Stimulated activated CD4-positive, alpha-beta T cell treated with anti-CD3 and anti-CD28 coated beads, Interleukin-1b, Interleukin-23, amount 100 ng/mL, for 1 hour (primary cell): ENCODE results near the gene FOXF1.

ENCODE experiments used
- DNase-seq, 2 donors: peaks; one replicate each; pipeline ENCODE4 v3.0.0-alpha.2; 2020; ENCODE audit warnings: low read depth in 2 of 2

FOXF1 gene

DNA sequence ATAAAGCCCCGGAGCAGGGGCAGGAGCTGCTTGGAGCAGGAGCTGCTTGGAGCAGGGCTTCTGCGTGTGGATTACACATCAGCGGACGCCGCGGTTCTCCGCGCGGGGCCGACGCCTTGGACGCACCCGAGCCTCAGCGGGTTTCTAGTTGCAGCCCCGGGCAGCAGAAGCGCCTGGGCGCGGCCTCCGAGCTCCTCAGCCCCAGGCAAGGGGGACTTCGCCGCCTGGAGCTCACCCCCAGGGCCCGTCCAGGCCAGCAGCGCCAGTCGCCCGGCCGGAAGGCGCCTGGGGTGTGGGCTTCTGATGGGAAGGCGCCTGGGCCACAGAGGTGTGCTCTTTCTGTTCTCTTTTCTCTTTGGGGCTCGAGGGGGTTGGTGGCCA is 6.3 kb downstream of the FOXF1 start:
- DNase-seq: no peak

GRCh38 chr16:86517033-86517432 is 6.7 kb downstream of the FOXF1 start:
- DNase-seq: no peak

DNA sequence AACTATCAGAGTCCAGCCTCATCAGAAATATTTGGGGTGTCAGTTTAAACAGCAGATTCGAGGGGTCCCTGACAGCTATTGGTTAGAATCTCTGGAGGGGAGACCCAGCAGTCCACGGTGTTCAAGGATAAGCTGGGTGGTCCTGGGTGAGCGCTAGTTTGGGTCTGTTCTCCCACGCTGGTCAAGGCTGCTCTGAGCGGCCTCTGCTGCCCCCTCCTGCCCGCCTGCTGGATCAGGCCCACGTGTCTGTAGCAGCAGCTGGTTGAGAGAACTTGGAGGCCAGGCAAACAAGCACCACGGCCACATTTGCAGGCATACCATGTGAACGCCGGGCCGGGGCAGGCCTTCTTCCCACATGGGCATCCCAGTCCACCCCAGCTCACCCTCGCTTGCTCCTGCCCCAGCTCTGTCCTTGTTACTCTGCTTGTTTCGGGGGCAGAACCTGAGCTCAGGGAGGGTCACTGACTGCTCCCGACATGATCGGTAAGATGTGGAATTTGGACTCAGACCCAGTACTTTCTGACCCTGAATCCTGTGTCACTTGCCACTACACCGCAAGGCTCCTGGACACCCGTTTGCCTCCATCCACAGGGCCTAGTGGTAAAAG is 7.4 kb downstream of the FOXF1 start:
- no peak for DNase-seq

DNA sequence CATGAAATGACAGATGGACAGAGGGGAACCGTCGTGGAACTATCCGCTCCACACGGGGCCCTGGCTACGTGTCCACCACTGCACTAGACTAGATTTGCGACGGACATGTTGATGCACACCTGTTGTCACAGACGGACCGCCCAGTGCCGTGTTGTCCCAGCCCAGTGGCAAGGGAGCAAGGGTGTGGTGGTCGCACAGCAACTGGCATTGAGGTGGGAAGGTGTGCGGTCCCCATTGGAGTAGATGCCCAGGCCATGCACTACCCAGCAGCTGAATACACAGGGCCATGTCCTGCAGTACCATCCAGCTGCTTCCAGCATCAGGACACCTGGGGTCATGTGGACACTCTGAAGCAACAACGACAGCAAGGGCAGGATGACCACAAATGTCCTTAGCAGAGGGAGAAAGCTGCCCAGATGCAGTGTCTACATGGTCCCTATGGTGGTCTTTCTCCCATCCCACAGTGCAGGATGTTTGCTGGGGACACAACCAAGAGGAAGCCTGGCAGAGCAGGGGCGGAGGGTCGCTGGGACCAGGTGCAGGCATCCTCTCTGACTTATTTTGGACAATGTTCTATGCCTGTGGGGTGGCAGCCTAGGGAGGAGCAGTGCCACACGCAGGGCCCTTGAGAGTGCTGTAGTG is 8.8 kb downstream of the FOXF1 start:
- DNase-seq: no peak

DNA sequence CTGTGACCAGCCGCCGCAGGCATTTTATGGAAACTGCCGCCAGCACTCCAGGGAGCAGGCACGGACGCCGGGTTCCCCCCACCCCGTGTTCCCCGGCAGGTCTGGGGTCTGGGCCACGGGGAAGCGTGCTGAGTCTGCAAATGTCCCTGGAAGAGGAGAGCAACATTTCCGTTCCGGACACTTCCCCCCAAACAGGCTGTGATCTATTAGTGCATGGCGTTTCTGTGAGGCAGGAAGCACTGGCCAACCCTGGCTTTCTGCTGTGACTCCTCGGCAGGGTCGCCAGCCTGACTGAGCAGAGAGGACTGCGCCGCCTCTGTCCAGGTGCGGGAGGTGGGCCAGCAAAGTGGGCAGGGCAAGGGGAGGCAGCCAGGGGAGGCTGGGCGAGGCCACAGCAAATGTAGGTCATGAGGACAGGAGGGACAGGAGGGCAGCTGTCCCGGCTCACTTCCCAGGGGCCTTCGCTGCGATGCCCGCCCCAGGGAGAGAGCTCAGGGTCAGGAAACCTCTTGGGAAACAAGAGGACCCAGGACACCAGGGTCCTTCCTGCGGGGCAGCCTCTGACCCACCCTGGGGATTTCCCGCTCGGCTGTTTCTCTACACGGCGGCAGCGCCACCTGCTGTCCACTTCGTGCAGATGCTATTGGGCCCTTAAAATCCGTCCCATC is 9.5 kb downstream of the FOXF1 start:
- DNase-seq: peak; percentile 6 to 44

- DNase-seq: no peak
Observed at GRCh38 chr16:86520317-86521210, 10.2 kb downstream of the FOXF1 start.

DNA sequence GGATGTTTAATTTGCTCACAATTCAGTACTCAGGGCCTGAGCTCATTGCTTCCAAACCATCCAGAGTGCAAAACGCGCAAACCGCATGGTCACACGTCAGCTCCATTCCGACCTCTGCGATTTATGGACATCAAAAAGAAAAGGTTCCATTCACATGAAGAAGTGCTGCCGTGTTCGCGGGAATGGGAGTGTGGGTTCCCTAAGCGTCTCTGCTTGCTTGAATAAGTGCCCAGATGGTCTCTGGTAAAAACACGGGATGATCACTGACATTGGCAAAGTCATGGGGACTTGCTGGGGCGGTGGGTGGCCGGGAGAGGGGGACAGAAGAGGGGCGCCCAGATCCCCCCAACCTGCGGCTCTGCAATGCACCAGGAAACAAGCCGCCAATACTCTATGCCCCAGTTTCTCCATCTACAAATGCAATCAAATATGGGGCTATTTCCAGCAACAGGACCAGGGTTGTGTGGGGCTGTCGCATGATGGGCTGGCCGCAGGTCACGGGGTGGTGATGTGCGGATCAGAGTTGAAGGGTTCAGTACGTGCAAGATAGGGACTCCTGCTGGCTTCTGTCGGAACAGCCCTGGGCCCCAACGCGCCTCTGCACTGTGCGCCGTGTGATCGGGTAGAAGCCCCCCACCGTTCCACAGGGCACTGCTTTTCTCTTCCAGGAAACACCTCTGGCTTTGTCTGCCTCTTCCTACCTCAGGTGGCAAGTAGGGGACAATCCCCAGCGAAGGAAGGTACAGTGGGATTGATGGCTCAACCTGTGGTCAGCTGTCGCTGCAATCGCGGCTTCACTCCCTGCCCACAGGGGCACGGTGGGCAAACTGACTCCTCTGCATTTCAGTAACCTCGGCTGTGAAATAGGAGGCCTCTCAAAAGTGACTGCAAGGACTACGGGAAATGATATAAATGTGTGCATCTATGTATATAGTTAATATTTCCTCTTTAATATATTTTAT is 11.2 kb downstream of the FOXF1 start:
- no peak for DNase-seq

- DNase-seq: no peak
Observed at GRCh38 chr16:86522634-86523033, 12.3 kb downstream of the FOXF1 start.

DNA sequence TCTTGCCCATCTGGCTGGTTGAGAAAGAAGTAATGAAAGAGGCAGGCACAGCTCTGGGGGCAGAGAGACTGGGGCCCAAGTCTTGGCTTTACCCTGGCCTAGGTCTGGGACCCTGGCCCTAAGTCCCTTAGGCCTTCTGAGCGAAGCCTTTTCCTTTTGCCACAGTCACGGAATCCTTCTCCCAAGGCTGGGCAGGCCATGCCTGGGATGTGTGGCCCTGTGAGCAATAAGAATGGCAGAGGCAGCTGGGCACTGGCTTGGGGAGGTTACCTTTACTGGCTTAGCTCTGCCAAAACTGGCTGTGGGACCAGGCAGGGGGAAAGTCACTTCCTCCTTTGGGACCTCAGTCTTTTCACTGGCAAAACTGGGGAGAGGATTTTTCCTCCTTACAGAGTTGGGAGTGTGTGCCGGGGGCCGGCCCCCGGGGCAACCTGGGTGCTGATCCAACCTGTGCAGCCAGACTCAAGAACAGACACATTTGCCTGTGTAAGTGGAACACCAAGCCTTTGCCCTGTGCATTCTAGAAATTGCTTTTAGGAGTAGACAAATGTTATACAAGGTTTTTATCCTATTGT is 12.9 kb downstream of the FOXF1 start:
- DNase-seq: no peak

- DNase-seq: no peak
Observed at GRCh38 chr16:86524029-86524428, 13.7 kb downstream of the FOXF1 start.

GRCh38 chr16:86525696-86526095 is 15.4 kb downstream of the FOXF1 start:
- DNase-seq: no peak

DNA sequence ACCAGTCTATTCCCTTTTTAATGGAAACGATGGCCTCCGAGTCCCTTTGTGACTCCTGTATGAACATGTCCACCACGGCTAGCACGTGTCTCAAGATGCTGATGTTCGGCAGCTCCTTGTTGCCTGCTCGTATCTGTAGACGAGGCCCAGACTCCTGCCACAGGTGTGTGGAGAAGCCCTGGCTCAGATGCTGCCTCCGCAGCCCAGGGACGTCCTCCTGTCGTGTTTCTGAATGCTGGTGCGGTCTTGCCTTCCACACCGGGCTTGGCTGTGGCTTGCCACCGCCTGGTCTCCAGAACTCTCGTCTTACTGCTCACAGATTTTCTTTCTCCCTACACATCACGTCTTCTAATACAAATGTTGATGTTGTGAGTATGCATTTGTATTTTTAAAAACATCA is 17.0 kb downstream of the FOXF1 start:
- DNase-seq: no peak

DNA sequence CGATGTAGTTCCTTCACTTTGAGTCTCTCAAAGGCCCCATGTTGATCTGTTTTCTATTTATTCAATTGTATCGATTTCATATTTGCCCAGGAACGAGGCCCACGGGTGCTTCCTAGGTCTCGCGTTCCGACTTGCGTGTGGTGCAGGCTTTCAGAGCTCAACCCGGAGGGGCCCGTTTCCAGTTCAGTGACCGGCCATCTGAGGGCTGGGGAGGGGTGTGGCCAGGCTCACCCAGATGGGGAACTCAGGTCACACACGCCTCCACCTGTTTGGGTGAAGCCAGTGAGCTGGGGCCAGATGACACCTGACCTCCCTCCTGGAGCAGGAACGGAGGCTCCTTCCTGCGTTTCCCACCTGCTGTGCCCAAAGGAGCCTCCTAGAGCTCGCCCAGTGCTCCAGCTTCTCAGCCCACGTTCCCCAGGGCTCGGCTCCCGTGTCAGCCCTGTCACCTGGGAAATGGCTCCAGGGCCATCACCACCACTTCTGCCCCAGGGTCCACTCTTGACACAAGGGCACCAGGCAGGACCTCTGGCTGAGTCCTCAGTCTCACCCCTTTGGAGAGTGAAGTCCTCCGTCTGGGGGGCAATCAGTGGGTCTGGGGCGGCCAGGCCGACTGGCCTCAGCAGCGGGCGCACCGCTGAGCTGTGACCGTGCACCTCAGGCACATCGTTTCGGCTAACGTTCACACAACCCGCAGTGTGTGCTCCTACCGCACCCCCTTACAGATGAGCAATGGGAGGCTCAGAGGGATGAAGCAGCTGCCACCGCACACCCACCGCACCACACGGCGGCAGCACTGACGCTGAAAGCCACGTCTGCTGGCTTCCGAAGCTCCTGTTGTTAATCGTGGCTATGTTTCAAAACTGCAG is 18.0 kb downstream of the FOXF1 start:
- DNase-seq: no peak

- no peak for DNase-seq
Observed at GRCh38 chr16:86529160-86529559, 18.8 kb downstream of the FOXF1 start.

DNA sequence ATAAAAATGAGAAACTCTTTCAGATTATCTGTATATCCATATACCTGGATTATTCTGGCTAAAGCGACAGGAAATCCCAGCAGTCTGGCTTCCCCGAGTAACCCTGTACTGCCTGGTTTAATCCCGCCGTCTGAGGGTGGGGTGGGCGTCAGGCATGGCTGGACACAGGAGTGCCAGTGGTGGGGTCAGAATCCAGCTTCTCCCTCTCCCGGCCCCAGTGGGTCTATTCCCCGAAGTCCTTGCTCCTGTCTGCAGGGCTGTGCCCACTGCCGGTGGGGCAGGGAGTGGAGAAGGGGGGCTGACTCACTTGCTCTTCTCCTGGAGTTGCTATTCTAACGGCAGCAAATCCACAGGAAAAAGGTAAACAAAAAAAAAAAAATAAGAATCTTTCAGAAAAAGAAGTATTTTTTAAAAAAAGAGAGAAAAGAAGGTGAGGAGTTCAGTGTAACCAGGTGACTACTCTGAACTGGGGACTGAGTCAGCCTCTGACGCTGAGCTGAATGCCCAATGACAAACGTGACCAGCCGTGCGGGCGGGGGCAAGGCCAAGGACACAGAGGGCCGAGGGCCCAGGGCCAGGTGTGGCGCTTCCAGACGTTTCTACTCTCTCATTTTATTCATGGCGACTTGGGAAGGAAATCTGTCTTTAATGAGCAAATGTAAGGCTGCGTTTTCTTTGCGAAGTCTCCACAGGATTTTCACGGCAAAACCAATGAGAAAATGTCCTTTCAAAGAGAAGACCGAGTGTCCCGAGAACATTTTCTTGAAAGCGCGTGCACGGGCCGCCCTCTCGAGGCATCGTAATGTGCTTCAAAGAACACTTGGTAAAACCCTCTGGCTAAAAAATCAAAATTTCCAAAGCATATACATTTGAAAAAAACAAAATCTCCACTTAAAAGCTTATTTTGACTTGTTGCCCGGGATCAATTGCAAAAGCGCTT is 20.2 kb downstream of the FOXF1 start:
- no peak for DNase-seq

DNA sequence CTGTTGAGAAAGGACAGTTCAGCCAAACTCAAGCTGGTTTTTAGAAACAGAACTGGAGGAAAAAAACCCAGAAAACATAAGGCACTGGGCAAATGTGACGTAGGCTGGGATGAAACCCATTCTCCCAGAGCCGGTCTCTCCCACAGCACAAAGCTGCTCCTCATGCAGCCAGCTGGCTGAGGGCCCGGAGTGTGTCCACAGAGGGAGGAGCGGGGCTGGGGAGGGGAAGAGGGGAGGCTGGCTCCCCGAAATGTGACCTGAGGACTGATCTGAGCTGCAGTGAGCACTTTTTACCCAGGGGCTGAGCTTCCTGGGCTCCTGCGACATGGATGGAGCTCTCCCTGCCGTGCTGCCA is 20.8 kb downstream of the FOXF1 start:
- DNase-seq: no peak

GRCh38 chr16:86531641-86532525 is 21.6 kb downstream of the FOXF1 start:
- DNase-seq: no peak

- DNase-seq: no peak
Observed at GRCh38 chr16:86532526-86532815, 22.1 kb downstream of the FOXF1 start.
